Right hindlimb (tissue), 1 donor: ENCODE data around the gene UBQLN3.

Source experiments
- DNase-seq: peaks from one replicate; pipeline ENCODE4 v3.0.0-alpha.2; 2018

Gene UBQLN3

GRCh38 chr11:5509803-5510202, at the start of gene UBQLN3:
UBQLN3 (minus strand) TSS chr11:5509957; CDS start chr11:5509558, 399 bp downstream.
- DNase-seq = no peak

GRCh38 chr11:5557751-5558150, 48.0 kb upstream of the UBQLN3 start:
- no peak for DNase-seq

GRCh38 chr11:5556596-5557188, 46.9 kb upstream of the UBQLN3 start:
- no peak for DNase-seq

GRCh38 chr11:5553343-5553742, 43.6 kb upstream of the UBQLN3 start:
- no peak for DNase-seq

GRCh38 chr11:5550440-5551095, 40.8 kb upstream of the UBQLN3 start:
- DNase-seq = no peak

GRCh38 chr11:5548440-5548839, 38.7 kb upstream of the UBQLN3 start, which contains the start of gene OR52H1:
OR52H1 (minus strand) TSS chr11:5548540; CDS start chr11:5545505, 3,035 bp downstream.
- no peak for DNase-seq

- DNase-seq = no peak
Observed at GRCh38 chr11:5547982-5548381, 38.2 kb upstream of the UBQLN3 start.

GRCh38 chr11:5546457-5546856, 36.7 kb upstream of the UBQLN3 start:
- DNase-seq = no peak

- no peak for DNase-seq
Observed at GRCh38 chr11:5541427-5541826, 31.7 kb upstream of the UBQLN3 start.

GRCh38 chr11:5536482-5536881, 26.7 kb upstream of the UBQLN3 start:
- no peak for DNase-seq

GRCh38 chr11:5534046-5534445, 24.3 kb upstream of the UBQLN3 start:
- no peak for DNase-seq

- DNase-seq = no peak
Observed at GRCh38 chr11:5531053-5531831, 21.5 kb upstream of the UBQLN3 start.

- DNase-seq = no peak
Observed at GRCh38 chr11:5528495-5528894, 18.7 kb upstream of the UBQLN3 start.

GRCh38 chr11:5527716-5528115, 18.0 kb upstream of the UBQLN3 start:
- DNase-seq = no peak

GRCh38 chr11:5524756-5525155, 15.0 kb upstream of the UBQLN3 start:
- no peak for DNase-seq

GRCh38 chr11:5522308-5522707, 12.6 kb upstream of the UBQLN3 start:
- no peak for DNase-seq

GRCh38 chr11:5521540-5521939, 11.8 kb upstream of the UBQLN3 start:
- DNase-seq = no peak

GRCh38 chr11:5516599-5516998, 6.8 kb upstream of the UBQLN3 start, which contains the start of gene UBQLNL:
UBQLNL (minus strand) TSS chr11:5516699; CDS start chr11:5516441, 258 bp downstream.
- no peak for DNase-seq

- DNase-seq = no peak
Observed at GRCh38 chr11:5514841-5515240, 5.1 kb upstream of the UBQLN3 start.

- DNase-seq = no peak
Observed at GRCh38 chr11:5508605-5509004, 1.2 kb downstream of the UBQLN3 start.

GRCh38 chr11:5507933-5508305, 1.8 kb downstream of the UBQLN3 start:
- peak; percentile 25 for DNase-seq

GRCh38 chr11:5507177-5507932, 2.4 kb downstream of the UBQLN3 start:
- no peak for DNase-seq
